ENCODE measurements around the gene SLC9A9.

Gene SLC9A9

GRCh38 chr3:143232981-143233380 is 615.3 kb downstream of the SLC9A9 start:
- no peak for DNase-seq

GRCh38 chr3:143228405-143228804 is 619.9 kb downstream of the SLC9A9 start:
- no peak for DNase-seq

GRCh38 chr3:143226678-143227291 is 621.5 kb downstream of the SLC9A9 start:
- no peak for DNase-seq

GRCh38 chr3:143224716-143225115 is 623.6 kb downstream of the SLC9A9 start:
- no peak for DNase-seq

GRCh38 chr3:143222981-143223380 is 625.3 kb downstream of the SLC9A9 start:
- DNase-seq, result no peak

- DNase-seq, result no peak
Observed at GRCh38 chr3:143222505-143222904, 625.8 kb downstream of the SLC9A9 start.

GRCh38 chr3:143221446-143221845 is 626.8 kb downstream of the SLC9A9 start:
- no peak for DNase-seq

GRCh38 chr3:143220741-143221140 is 627.5 kb downstream of the SLC9A9 start:
- DNase-seq, result no peak

GRCh38 chr3:143218166-143218835 is 630.0 kb downstream of the SLC9A9 start:
- no peak for DNase-seq

GRCh38 chr3:143217283-143217682 is 631.0 kb downstream of the SLC9A9 start:
- DNase-seq, result no peak

- no peak for DNase-seq
Observed at GRCh38 chr3:143216709-143217182, 631.5 kb downstream of the SLC9A9 start.
